ENCODE results near the gene CRB3. TPM values are rescaled to one million over a fixed set of nuclear protein-coding genes. Genes with fewer than 3 reads are reported as not detected.
A peak's percentile ranks its signal among the peaks of the same experiment; 100 is the strongest.

The CRB3 gene
- total and polyA plus RNA-seq, 7 experiments from 2014 or later, result 0.44 to 10.1 (median 6.5) TPM

DNA sequence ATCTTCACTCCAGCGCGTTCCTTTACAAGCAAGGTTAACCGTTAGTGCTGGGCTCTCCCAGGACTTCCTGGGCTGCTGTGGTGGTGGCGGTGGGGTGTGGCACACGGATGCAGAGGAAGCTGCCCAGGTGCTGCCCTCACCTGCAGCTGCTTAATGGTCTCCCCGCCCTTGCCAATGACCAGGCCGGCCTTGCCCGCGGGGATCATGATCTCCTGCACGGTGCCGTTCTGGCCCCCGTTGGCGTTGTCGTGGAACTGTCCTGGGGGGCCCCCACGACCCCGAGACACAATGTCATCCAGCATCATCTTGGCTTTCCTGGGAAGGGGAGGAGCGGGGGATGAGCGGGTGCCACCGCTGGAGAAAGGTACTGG lies 45.5 kb upstream of the CRB3 start:
- Mint-ChIP-seq H3K4me3 (no peak overlapping the region), H3K9me3 (no peaks in the 10 kb centered on the region), H3K4me1 (peaks cover 17 to 27% (median 24%) of the 10 kb centered on the region in 7 donors), H3K27ac (no peak overlapping the region), H3K27me3 (no peaks in the 10 kb centered on the region), H3K36me3 (peaks cover 0 to 32% (median 6%) of the 10 kb centered on the region in 5 donors)
- H3K9me3 ChIP-seq (ENCODE audit: control insufficient read depth in 2 of 3, low read length in 3 of 3), result no peaks in the 10 kb centered on the region
- ATAC-seq (no peak), DNase-seq (no peak)
- ChIA-PET POLR2A (interaction anchor here (0.9 kb wide), 1 partner anchor 26 kb away, joined by 3 read pairs; the partner anchor contains the start of gene GTF2F1), CTCF (no interaction called here)
- H3K4me3 ChIP-seq (ENCODE audit: low read length), result no peak overlapping the region
- H3K27ac ChIP-seq (ENCODE audit: low read depth, low read length), result no peak overlapping the region
- peaks cover 6 to 9% of the 10 kb centered on the region in 2 donors for H3K4me1 ChIP-seq (ENCODE audit: control insufficient read depth in 2 of 2, insufficient read depth in 2 of 2, low read length in 2 of 2)
- intact Hi-C loops (cut with micrococcal nuclease), result no loop called here
- H3K36me3 ChIP-seq (ENCODE audit: control insufficient read depth in 2 of 3, insufficient read depth in 3 of 3, low read length in 3 of 3), result peaks cover 27 to 85% (median 32%) of the 10 kb centered on the region in 3 experiments
- H3K27me3 ChIP-seq (ENCODE audit: control insufficient read depth in 2 of 2, insufficient read depth in 2 of 2, low read length in 2 of 2), result no peaks in the 10 kb centered on the region

DNA sequence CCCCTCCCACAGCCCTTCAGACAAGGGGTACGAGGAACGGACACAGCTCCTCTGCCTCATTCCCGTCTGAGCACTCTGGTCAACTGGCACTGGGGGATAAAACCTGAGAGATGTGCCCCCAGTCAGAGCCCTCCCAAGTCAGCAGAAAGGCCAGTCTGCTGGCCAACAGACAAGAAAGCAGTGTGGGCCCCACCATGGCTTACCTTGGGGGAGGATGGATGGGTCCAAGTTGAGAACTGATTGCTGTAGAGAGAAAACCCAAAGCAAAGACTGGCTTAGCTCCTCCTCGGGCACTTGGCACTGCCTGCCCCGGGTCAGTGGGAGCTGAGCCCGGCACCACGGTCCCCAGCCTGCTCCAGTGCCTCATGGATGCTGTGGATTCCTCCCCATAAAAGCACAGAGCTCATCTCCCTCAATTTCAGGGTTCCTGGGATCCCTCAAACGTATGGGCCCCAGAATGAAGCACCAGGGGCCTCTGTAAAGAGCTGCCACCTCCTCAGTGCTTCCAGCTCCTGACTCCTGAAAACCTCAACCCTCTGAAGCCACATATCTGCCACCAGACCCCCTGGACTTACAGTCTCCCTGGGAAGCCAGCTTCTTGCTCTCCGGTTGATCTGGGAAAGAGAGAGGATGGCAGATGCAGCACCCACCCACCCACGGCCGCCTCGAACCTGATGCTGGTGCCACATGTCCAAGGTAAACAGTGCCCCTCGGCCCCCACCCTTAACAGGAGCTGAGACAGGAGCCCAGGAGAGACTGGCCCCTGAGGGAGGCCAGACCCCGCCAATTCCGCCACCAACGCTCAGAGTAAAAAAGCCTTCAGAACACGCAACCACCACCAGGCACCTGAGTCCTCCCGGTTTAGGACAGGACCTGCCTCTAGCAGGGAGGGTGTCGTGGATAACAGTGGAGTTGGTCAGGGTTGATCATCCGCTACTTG lies 42.7 kb upstream of the CRB3 start:
- peaks cover 15 to 22% of the 10 kb centered on the region in 2 donors for H3K4me1 ChIP-seq (ENCODE audit: control insufficient read depth in 2 of 2, insufficient read depth in 2 of 2, low read length in 2 of 2)
- ChIA-PET POLR2A (interaction anchor here (0.6 to 1.1 kb wide), 2 partner anchors 28 to 49 kb away, joined by 4 read pairs; partner anchors contain the start of genes ALKBH7 and GTF2F1), CTCF (interaction anchor here (0.5 to 0.9 kb wide), 2 partner anchors 9 to 392 kb away, joined by 3 read pairs; no protein-coding TSS in a partner anchor)
- Mint-ChIP-seq H3K4me3 (peak overlapping the region in 1 of 10 donors; percentile 51), H3K27me3 (no peaks in the 10 kb centered on the region), H3K4me1 (peaks cover 18 to 42% (median 41%) of the 10 kb centered on the region in 7 donors), H3K9me3 (no peaks in the 10 kb centered on the region), H3K36me3 (peaks cover 0 to 24% (median 3%) of the 10 kb centered on the region in 5 donors), H3K27ac (peak overlapping the region in 4 of 9 donors; percentile 43 to 89 (median 74))
- H3K27ac ChIP-seq (ENCODE audit: low read depth, low read length), result no peak overlapping the region
- DNase-seq (no peak), ATAC-seq (no peak)
- H3K9me3 ChIP-seq (ENCODE audit: control insufficient read depth in 2 of 3, low read length in 3 of 3), result no peaks in the 10 kb centered on the region
- H3K36me3 ChIP-seq (ENCODE audit: control insufficient read depth in 2 of 3, insufficient read depth in 3 of 3, low read length in 3 of 3), result peaks cover 24 to 61% (median 32%) of the 10 kb centered on the region in 3 experiments
- intact Hi-C loops (cut with micrococcal nuclease), result loop anchor here in 1 of 2 donors (10.0 kb wide), 1 partner anchor 63 kb away; the partner anchor contains the start of gene DENND1C
- H3K27me3 ChIP-seq (ENCODE audit: control insufficient read depth in 2 of 2, insufficient read depth in 2 of 2, low read length in 2 of 2), result no peaks in the 10 kb centered on the region
- H3K4me3 ChIP-seq (ENCODE audit: low read length), result no peak overlapping the region

DNA sequence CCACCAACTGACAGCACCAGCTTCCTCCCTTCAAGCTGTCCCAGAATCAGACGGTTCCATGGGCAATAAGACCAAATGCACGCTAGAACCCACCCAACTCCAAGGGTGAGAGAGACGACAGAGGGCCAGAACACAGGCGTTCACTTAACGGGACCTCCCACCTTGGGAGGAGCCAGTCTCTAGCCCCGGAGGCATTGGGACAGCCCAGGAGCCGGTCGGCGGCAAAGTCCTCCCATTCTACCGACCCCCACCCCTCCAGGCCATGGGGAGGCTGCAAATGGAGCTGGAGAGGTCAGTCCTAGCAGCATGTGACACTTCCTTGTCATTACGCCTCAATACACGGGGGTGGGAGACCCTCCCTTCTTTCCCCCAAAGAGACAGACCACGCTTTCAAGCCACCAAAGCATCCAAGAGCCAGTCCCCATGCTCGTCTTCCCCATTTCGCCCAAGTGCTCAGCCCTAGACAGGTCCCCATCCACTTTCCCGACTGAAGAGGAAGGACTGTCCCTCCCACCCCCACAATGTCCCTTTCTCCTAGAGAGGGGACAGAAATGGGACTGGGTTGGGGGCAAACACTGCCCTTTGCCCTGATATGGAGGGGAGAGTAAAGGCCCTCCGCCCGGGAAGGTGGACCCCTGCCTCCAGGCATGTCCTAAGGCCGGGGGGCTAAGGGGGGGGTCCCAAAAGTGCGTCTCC lies 40.4 kb upstream of the CRB3 start:
- Histone ChIP-seq H3K36me3 (ENCODE audit: control insufficient read depth in 2 of 3, insufficient read depth in 3 of 3, low read length in 3 of 3) (peaks cover 11 to 38% (median 18%) of the 10 kb centered on the region in 3 experiments), H3K4me1 (ENCODE audit: control insufficient read depth in 2 of 2, insufficient read depth in 2 of 2, low read length in 2 of 2) (peaks cover 15 to 22% of the 10 kb centered on the region in 2 donors), H3K4me3 (ENCODE audit: low read length) (peak overlapping the region; percentile 75), H3K27me3 (ENCODE audit: control insufficient read depth in 2 of 2, insufficient read depth in 2 of 2, low read length in 2 of 2) (no peaks in the 10 kb centered on the region), H3K27ac (ENCODE audit: low read depth, low read length) (peak overlapping the region; percentile 87), H3K9me3 (ENCODE audit: control insufficient read depth in 2 of 3, low read length in 3 of 3) (no peaks in the 10 kb centered on the region)
- peak in 2 of 9 donors; percentile 8 to 45 for DNase-seq
- Mint-ChIP-seq H3K27ac (peak overlapping the region; percentile 74 to 93 (median 89)), H3K27me3 (no peaks in the 10 kb centered on the region), H3K36me3 (peaks cover 0 to 21% (median 3%) of the 10 kb centered on the region in 5 donors), H3K4me3 (peak overlapping the region; percentile 85 to 92 (median 90)), H3K9me3 (no peaks in the 10 kb centered on the region), H3K4me1 (peaks cover 18 to 42% (median 41%) of the 10 kb centered on the region in 7 donors)
- ChIA-PET CTCF (no interaction called here), POLR2A (interaction anchor here (0.7 to 4.0 kb wide), 4 partner anchors 30 to 58 kb away, joined by 3 to 22 read pairs (median 3); partner anchors contain the start of gene ALKBH7)
- no peak for ATAC-seq
- intact Hi-C loops (cut with micrococcal nuclease), result loop anchor here (2.0 to 10.0 kb wide), 3 partner anchors 61 to 675 kb away; partner anchors contain the start of genes DENND1C (in 1 of the 2) and VMAC (in 1 of the 2)

DNA sequence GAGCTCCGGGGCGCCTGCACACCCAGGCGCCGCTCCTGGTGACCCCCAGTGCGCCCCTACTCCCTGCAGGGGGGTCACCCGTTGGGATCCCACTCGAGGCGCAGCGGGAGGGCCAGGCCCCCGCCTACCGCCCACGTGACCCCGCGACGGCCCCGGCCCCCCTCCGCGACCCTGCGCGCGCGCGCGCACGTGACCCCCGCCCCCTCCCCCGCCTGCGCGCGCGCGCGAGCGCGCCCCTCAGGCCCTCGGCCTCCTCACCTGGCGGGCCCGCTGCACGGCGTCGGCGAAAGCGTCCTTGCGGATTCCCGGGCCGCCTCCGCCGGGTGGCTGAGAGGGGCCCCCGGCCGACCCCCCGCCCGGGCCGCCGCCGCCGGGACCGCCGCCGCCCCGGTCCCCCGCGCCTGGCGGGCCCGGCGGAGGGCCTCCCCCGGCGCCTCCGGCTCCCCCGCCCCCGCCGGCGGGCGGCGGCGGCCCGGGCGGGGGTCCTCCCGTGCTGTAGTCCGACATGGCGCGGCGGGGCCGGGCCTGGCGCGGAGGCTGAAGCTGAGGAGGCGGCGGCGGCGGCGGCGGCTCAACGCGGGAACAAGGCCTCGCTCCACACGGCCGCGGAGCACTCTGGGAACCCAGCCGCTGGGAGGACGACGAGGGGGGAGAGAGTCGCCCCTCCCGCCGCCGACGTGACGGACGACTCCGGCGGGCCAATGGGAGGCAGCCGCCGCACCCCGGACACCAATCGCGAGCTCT lies 39.7 kb upstream of the CRB3 start, which contains the start of gene KHSRP:
TSS of gene KHSRP (minus strand) at position 617 of the 744 bp plus-strand sequence. CDS start at position 507, 110 bp downstream.
- CTCF ChIA-PET, result interaction anchor here (0.5 to 1.0 kb wide), 4 partner anchors 49 to 640 kb away, joined by 3 to 4 read pairs (median 3); no protein-coding TSS in a partner anchor

DNA sequence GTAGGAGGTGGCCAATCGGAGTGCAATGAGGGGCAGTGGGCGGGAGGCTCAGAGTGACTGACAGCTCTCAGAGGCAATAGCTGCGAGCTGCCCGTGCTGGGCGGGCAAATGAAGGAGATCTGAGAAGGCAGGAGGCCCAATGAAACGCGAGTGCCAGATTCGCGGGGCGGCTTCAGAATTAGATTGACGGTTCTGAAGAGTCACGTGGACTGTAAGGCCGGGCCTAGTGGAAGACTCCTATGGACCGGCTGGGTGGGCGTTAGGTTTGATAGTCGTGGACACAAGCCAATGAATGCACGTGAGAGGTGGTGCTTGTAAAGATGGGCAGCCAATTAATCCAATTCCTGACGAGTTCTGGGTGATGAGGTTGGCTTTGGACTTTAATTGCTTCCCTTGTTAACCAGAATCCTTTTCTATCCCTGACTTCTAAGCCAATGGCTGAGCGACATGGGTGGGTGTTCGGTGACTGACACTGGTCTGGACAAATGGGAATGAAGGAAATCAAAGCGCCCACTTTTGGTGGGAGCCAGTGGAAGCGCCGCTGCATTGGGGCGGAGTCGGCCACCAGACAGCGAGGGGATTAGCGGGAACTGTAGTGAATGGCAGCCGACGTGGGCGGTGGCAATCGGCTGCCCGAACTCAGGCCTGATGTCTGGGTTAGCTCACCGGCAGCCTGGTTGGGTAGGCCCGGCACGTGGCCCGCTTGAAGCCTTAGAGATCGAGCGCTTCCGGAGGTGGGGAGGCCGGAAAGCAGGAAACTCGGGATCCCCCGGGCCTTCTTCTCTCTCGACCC lies 38.9 kb upstream of the CRB3 start:
- Histone ChIP-seq H3K27ac (ENCODE audit: low read depth, low read length) (peak overlapping the region; percentile 77), H3K27me3 (ENCODE audit: control insufficient read depth in 2 of 2, insufficient read depth in 2 of 2, low read length in 2 of 2) (no peaks in the 10 kb centered on the region), H3K36me3 (ENCODE audit: control insufficient read depth in 2 of 3, insufficient read depth in 3 of 3, low read length in 3 of 3) (peaks cover 0 to 24% (median 3%) of the 10 kb centered on the region in 3 experiments), H3K9me3 (ENCODE audit: control insufficient read depth in 2 of 3, low read length in 3 of 3) (no peaks in the 10 kb centered on the region), H3K4me3 (ENCODE audit: low read length) (peak overlapping the region; percentile 39), H3K4me1 (ENCODE audit: control insufficient read depth in 2 of 2, insufficient read depth in 2 of 2, low read length in 2 of 2) (peaks cover 15 to 32% of the 10 kb centered on the region in 2 donors)
- Mint-ChIP-seq H3K9me3 (no peaks in the 10 kb centered on the region), H3K4me1 (peaks cover 18 to 48% (median 41%) of the 10 kb centered on the region in 7 donors), H3K27me3 (no peaks in the 10 kb centered on the region), H3K36me3 (peaks cover 0 to 16% (median 3%) of the 10 kb centered on the region in 5 donors), H3K27ac (peak overlapping the region; percentile 78 to 97 (median 94)), H3K4me3 (peak overlapping the region; percentile 69 to 87 (median 78))
- ChIA-PET CTCF (interaction anchor here (0.5 to 1.0 kb wide), 5 partner anchors 48 to 639 kb away, joined by 3 to 4 read pairs (median 3); no protein-coding TSS in a partner anchor), POLR2A (interaction anchor here (0.6 to 4.0 kb wide), 14 partner anchors 15 to 1445 kb away, joined by 3 to 22 read pairs (median 3); partner anchors contain the start of genes ALKBH7, CLPP, DENND1C and PET100)
- DNase-seq (peak; percentile 66 to 100 (median 99)), ATAC-seq (peak; percentile 89)
- intact Hi-C loops (cut with micrococcal nuclease), result loop anchor here (1.0 to 10.0 kb wide), 16 partner anchors 32 to 773 kb away; partner anchors contain the start of genes CLPP (in 2 of the 2), DENND1C (in 2 of the 2), GPR108 (in 2 of the 2) and GTF2F1 (in 2 of the 2)

More for the DNA sequence above, 39.7 kb upstream of the CRB3 start, which contains the start of gene KHSRP:
- peaks cover 0 to 20% (median 3%) of the 10 kb centered on the region in 5 donors for H3K36me3 Mint-ChIP-seq
- peak within 1 kb of the TSS; percentile 75 for H3K4me3 ChIP-seq (ENCODE audit: low read length)
- peak within 1 kb of the TSS; percentile 87 for H3K27ac ChIP-seq (ENCODE audit: low read depth, low read length)
- POLR2A ChIA-PET, result interaction anchor here (0.6 to 4.0 kb wide), 13 partner anchors 14 to 1445 kb away, joined by 3 to 22 read pairs (median 3); partner anchors contain the start of genes ALKBH7, CLPP, DENND1C and PET100
- ATAC-seq (no peak), DNase-seq (peak in 5 of 9 donors; percentile 15 to 93 (median 28))
- H3K4me3 Mint-ChIP-seq, result peak within 1 kb of the TSS; percentile 85 to 92 (median 90)
- no peaks in the 10 kb centered on the region for H3K9me3 Mint-ChIP-seq
- peaks cover 18 to 42% (median 41%) of the 10 kb centered on the region in 7 donors for H3K4me1 Mint-ChIP-seq
- H3K27me3 Mint-ChIP-seq, result no peaks in the 10 kb centered on the region
- no peaks in the 10 kb centered on the region for H3K27me3 ChIP-seq (ENCODE audit: control insufficient read depth in 2 of 2, insufficient read depth in 2 of 2, low read length in 2 of 2)
- H3K4me1 ChIP-seq (ENCODE audit: control insufficient read depth in 2 of 2, insufficient read depth in 2 of 2, low read length in 2 of 2), result peaks cover 15 to 25% of the 10 kb centered on the region in 2 donors
- peaks cover 5 to 31% (median 10%) of the 10 kb centered on the region in 3 experiments for H3K36me3 ChIP-seq (ENCODE audit: control insufficient read depth in 2 of 3, insufficient read depth in 3 of 3, low read length in 3 of 3)
- no peaks in the 10 kb centered on the region for H3K9me3 ChIP-seq (ENCODE audit: control insufficient read depth in 2 of 3, low read length in 3 of 3)
- intact Hi-C loops (cut with micrococcal nuclease), result loop anchor here (2.0 to 10.0 kb wide), 3 partner anchors 60 to 674 kb away; partner anchors contain the start of genes DENND1C (in 1 of the 2) and VMAC (in 1 of the 2)
- peak within 1 kb of the TSS; percentile 81 to 97 (median 94) for H3K27ac Mint-ChIP-seq

Data from naive thymus-derived CD4-positive, alpha-beta T cell (primary cell).